Hematopoietic multipotent progenitor cell treated with erythropoietin and hydrocortisone succinate and interleukin-3 and kit ligand, for 4 days (in vitro differentiated cells): ENCODE results near the gene MCUB.
A peak's percentile ranks its signal among the peaks of the same experiment; 100 is the strongest.

Experiments used
- DNase-seq: peaks from one replicate; pipeline ENCODE4 v3.0.0-alpha.2; 2015

Gene MCUB

GRCh38 chr4:109730619-109731545, 170.8 kb downstream of the MCUB start:
- peak; percentile 27 for DNase-seq

DNA sequence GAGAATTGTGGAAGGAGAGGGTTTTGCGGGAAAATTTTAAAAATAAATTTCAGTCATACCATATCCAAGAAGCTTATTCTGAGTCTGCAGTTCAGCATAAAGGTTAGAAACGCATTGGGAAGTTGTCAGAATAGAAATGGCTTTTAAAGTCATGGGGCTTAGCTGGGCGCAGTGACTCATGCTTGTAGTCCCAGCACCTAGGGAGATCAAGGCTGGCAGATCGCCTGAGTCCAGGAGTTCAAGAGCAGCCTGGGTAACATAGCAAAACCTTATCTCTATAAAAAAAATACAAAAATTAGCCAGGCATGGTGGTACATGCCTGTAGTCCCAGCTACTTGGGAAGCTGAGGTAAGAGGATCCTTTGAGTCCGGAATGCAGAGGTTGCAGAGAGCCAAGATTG, 173.7 kb downstream of the MCUB start:
- DNase-seq, result no peak

DNA sequence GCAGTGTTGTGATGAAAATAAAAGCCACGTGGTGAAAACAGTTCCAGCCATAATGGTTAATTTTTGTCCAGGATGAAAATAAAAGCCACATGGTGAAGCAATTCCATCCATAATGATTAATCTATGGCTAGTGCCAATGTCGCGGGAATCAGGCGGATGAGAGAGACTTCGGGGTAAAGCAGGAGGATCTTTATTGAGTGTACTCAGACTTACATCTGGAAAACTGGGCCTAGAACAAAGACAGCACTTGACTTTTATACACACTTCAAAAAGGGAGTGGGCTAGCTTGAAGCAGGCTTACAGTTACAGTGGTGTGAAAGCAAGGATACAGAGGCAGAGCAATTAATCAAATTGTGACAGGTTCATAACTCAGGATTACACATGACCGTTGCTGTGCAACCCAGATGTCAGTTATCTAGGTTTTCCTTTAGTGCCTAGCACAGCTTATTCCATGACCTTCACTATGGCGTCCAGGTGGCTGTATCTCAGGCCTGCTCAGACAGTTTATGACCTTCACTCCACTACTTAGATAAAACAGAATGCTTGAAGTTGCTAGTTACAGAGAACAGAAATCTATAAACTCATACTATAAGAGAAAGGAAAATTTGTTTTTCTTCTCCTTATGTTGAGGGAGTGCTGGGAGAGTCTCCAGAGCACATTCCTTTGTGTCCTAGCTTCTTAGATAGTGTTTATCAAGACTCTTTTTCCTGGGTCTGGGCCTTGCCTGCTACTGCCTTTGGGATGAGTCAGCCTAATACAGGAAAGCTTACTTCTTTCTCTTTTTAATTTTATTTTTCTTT, 175.7 kb downstream of the MCUB start:
- no peak for DNase-seq
